NT2/D1 (cell line): ENCODE data around the gene OLFML2A.

Experiments used
- DNase-seq: peaks from one replicate; pipeline ENCODE4 v3.0.0-alpha.2; 2011; ENCODE audit warnings: low read depth, low spot score
- H3K27me3 ChIP-seq: 2 replicates; pipeline ENCODE4 v1.6.0; 2011; ENCODE audit warnings: mild to moderate bottlenecking; ENCODE audit not compliant: insufficient read length, insufficient read depth
- H3K36me3 ChIP-seq: 2 replicates; pipeline ENCODE4 v1.6.1; 2011; ENCODE audit warnings: mild to moderate bottlenecking, low read length, mixed read lengths; ENCODE audit not compliant: insufficient read depth, insufficient read length
- H3K4me1 ChIP-seq: 2 replicates; pipeline ENCODE4 v1.5.1; 2011; ENCODE audit not compliant: insufficient read depth, insufficient read length
- H3K4me3 ChIP-seq: 2 replicates; pipeline ENCODE4 v1.5.1; 2011; ENCODE audit warnings: low read depth; ENCODE audit not compliant: insufficient read length
- H3K9ac ChIP-seq: 2 replicates; pipeline ENCODE4 v1.6.0; 2011; ENCODE audit warnings: low read depth; ENCODE audit not compliant: insufficient read length
- H3K9me3 ChIP-seq: 2 replicates; pipeline ENCODE4 v1.5.1; 2011; ENCODE audit warnings: mild to moderate bottlenecking, low read length; ENCODE audit not compliant: insufficient read depth
- SUZ12 ChIP-seq: IDR thresholded peaks from 2 replicates; pipeline ENCODE4 v1.6.1; 2011; ENCODE audit not compliant: insufficient read length, insufficient read depth; ENCODE audit errors: extremely low read depth
- YY1 ChIP-seq: IDR thresholded peaks from 2 replicates; pipeline ENCODE4 v1.6.1; 2011; ENCODE audit not compliant: insufficient read length, insufficient read depth
- ZNF274 ChIP-seq: IDR thresholded peaks from 2 replicates; pipeline ENCODE4 v1.6.1; 2011; ENCODE audit warnings: mild to moderate bottlenecking, low read depth, low read length

OLFML2A gene

DNA sequence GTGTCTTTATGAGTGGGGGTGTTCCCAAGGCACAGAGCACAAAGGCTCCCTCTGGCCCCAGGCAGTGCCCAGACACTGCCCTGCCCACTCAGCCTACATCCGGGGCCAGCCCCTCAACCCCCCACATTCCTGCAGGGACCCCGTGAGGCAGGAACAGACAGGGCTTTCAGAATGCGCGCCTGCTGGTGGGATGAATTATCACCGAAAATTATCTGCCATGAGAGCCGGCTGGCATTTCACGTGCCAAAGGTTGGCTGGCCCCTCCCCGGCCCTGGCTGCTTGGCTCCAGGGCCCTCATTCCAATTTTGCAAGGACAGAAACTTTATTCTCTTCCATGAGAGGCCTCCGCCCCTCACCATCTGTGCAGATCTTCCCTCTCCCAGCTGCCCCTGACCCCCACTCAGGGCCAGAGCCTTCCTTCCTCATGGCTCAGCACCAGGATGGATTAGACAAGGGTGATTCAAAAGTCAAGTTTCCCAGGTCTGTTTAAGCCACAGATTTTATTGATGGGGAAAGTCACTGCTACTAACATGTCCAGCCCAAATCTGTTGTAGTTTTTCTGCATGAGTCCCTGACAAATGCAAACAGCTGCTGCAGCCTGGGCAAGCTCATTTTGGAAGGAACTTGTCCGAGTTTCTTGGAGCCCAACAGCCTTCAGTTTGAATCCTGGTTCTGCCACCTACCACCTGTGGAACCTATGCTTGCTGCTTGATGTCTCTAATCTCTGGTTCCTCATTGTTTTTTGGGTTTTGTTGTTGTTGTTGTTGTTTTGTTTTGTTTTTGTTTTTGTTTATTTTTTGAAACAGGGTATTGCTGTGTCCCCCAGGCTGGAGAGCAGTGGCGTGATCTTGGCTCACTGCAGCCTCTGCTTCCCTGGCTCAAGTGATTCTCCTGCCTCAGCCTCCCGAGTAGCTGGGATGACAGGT lies 44.0 kb downstream of the OLFML2A start:
- no peak for DNase-seq
- Histone ChIP-seq H3K4me1 (peaks cover 13% of the 10 kb centered on the region), H3K4me3 (no peak overlapping the region), H3K9me3 (no peaks in the 10 kb centered on the region), H3K36me3 (no peaks in the 10 kb centered on the region), H3K9ac (no peak overlapping the region), H3K27me3 (no peaks in the 10 kb centered on the region)
- TF ChIP-seq SUZ12 (no peak), YY1 (no peak), ZNF274 (no peak)

- DNase-seq, result no peak
- Histone ChIP-seq H3K9me3 (no peaks in the 10 kb centered on the region), H3K36me3 (no peaks in the 10 kb centered on the region), H3K4me1 (peaks cover 3% of the 10 kb centered on the region), H3K9ac (no peak overlapping the region), H3K27me3 (no peaks in the 10 kb centered on the region), H3K4me3 (no peak overlapping the region)
- TF ChIP-seq ZNF274, result no peak
- no peak for TF ChIP-seq SUZ12
- TF ChIP-seq YY1, result no peak
Measured at GRCh38 chr9:124828489-124829333, 51.8 kb downstream of the OLFML2A start.

DNA sequence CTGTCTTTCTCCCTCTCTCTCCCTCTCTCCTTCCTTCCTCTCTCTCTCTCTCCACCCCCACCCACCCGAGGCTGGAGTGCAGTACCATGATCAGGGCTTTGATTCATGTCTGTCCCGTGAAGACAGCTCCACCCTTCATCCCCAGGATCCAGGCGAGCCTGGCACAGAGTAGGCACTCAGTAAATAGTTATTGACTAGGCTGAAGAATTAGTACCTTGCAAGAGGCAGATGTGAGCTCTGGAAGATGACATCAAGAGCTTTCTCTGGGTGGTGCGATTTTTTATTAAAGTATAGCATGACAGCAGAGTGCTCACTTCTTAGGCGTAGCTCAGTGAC lies 52.4 kb downstream of the OLFML2A start:
- Histone ChIP-seq H3K4me1 (peaks cover 3% of the 10 kb centered on the region), H3K4me3 (no peak overlapping the region), H3K36me3 (no peaks in the 10 kb centered on the region), H3K9me3 (no peaks in the 10 kb centered on the region), H3K9ac (no peak overlapping the region), H3K27me3 (no peaks in the 10 kb centered on the region)
- DNase-seq, result no peak
- no peak for TF ChIP-seq YY1
- TF ChIP-seq SUZ12, result no peak
- no peak for TF ChIP-seq ZNF274

GRCh38 chr9:124830593-124830992 lies 53.7 kb downstream of the OLFML2A start:
- no peak overlapping the region for H3K4me3 ChIP-seq
- DNase-seq, result no peak
- H3K9me3 ChIP-seq, result no peaks in the 10 kb centered on the region
- peaks cover 6% of the 10 kb centered on the region for H3K4me1 ChIP-seq
- H3K27me3 ChIP-seq, result no peaks in the 10 kb centered on the region
- TF ChIP-seq ZNF274 (no peak), SUZ12 (no peak), YY1 (no peak)
- no peaks in the 10 kb centered on the region for H3K36me3 ChIP-seq
- H3K9ac ChIP-seq, result no peak overlapping the region

- Histone ChIP-seq H3K4me1 (peaks cover 6% of the 10 kb centered on the region), H3K9me3 (no peaks in the 10 kb centered on the region), H3K4me3 (no peak overlapping the region), H3K36me3 (no peaks in the 10 kb centered on the region), H3K9ac (peak overlapping the region; percentile 32), H3K27me3 (no peaks in the 10 kb centered on the region)
- DNase-seq, result no peak
- TF ChIP-seq SUZ12 (no peak), ZNF274 (no peak), YY1 (no peak)
Measured at GRCh38 chr9:124831642-124832364, 54.9 kb downstream of the OLFML2A start.

GRCh38 chr9:124834591-124834990 lies 57.7 kb downstream of the OLFML2A start:
- H3K9me3 ChIP-seq, result no peaks in the 10 kb centered on the region
- no peak for DNase-seq
- no peaks in the 10 kb centered on the region for H3K27me3 ChIP-seq
- H3K36me3 ChIP-seq, result no peaks in the 10 kb centered on the region
- peaks cover 6% of the 10 kb centered on the region for H3K4me1 ChIP-seq
- no peak overlapping the region for H3K9ac ChIP-seq
- no peak for TF ChIP-seq SUZ12
- H3K4me3 ChIP-seq, result no peak overlapping the region
